CD8-positive, alpha-beta memory T cell (primary cell): ENCODE measurements around the gene CD164L2. TPM values are rescaled to one million over a fixed set of nuclear protein-coding genes. Genes with fewer than 3 reads are reported as not detected.
"Not testable (repeated sequence)": the region's sequence is repeated elsewhere in the genome, so short reads cannot be mapped to it uniquely, and the experiment has no call there.

ENCODE experiments used
- CTCF ChIA-PET: fragments of 350-600 bp; sonication (Branson Sonifier 250); formaldehyde crosslinking; loops from one replicate; lab custom pipeline; 2021; ENCODE audit warnings: antibody characterized with exemption; lab: Charles Lee
- POLR2A ChIA-PET: fragments of 350-600 bp; sonication (Branson Sonifier 250); formaldehyde crosslinking; loops from one replicate; lab custom pipeline; 2021; ENCODE audit warnings: antibody characterized with exemption; lab: Charles Lee
- DNase-seq, 5 donors: peaks; one replicate each; pipeline versions ENCODE4 v3.0.0 to v3.0.0-alpha.2; 2020 to 2022; ENCODE audit warnings: mixed read lengths in 1 of 5
- H3K27ac ChIP-seq: one replicate; pipeline ENCODE4 v1.7.0; 2013; ENCODE audit warnings: low read depth, mild to moderate bottlenecking, low read length, moderate library complexity
- H3K27me3 ChIP-seq: 2 replicates; pipeline ENCODE4 v1.7.0; 2013; ENCODE audit warnings: low read length, mild to moderate bottlenecking; ENCODE audit not compliant: insufficient read depth, poor library complexity, severe bottlenecking
- H3K36me3 ChIP-seq: 2 replicates; pipeline ENCODE4 v1.7.0; 2013; ENCODE audit warnings: mild to moderate bottlenecking, low read length, moderate library complexity; ENCODE audit not compliant: insufficient read depth
- H3K4me1 ChIP-seq: 2 replicates; pipeline ENCODE4 v1.7.0; 2013; ENCODE audit warnings: mild to moderate bottlenecking, low read length, moderate library complexity; ENCODE audit not compliant: insufficient read depth
- H3K4me3 ChIP-seq: 2 replicates; pipeline ENCODE4 v1.7.0; 2013; ENCODE audit warnings: mild to moderate bottlenecking, low read length
- H3K9me3 ChIP-seq: 2 replicates; pipeline ENCODE4 v1.7.0; 2013; ENCODE audit warnings: mild to moderate bottlenecking, low read length
- H3K27ac Mint-ChIP-seq, 8 donors: one replicate each; pipeline ENCODE4 v1.8.0; 2020 to 2021; ENCODE audit warnings: mixed read lengths in 8 of 8, mild to moderate bottlenecking in 6 of 8, inconsistent platforms in 3 of 8, moderate library complexity in 3 of 8
- H3K27me3 Mint-ChIP-seq, 2 donors: one replicate each; pipeline ENCODE4 v1.8.0; 2020 to 2021; ENCODE audit warnings: mixed read lengths in 2 of 2, mild to moderate bottlenecking in 1 of 2, moderate library complexity in 1 of 2
- H3K36me3 Mint-ChIP-seq, 3 donors: one replicate each; pipeline ENCODE4 v1.8.0; 2020 to 2021; ENCODE audit warnings: mixed read lengths in 3 of 3, inconsistent platforms in 1 of 3, mild to moderate bottlenecking in 1 of 3
- H3K4me1 Mint-ChIP-seq, 3 donors: one replicate each; pipeline ENCODE4 v1.8.0; 2020 to 2021; ENCODE audit warnings: mixed read lengths in 3 of 3, inconsistent platforms in 1 of 3, mild to moderate bottlenecking in 1 of 3
- H3K4me3 Mint-ChIP-seq, 7 donors: one replicate each; pipeline ENCODE4 v1.8.0; 2020 to 2021; ENCODE audit warnings: mixed read lengths in 7 of 7, mild to moderate bottlenecking in 6 of 7, moderate library complexity in 4 of 7, inconsistent platforms in 2 of 7
- H3K9me3 Mint-ChIP-seq, 5 donors: one replicate each; pipeline ENCODE4 v1.8.0; 2020 to 2022; ENCODE audit warnings: mixed read lengths in 5 of 5, mild to moderate bottlenecking in 3 of 5, moderate library complexity in 2 of 5, inconsistent platforms in 1 of 5
- polyA plus RNA-seq: library from polyadenylated mRNA; unstranded; fragments of 300-500 nt; fragmentation: Illumina TruSeq; gene quantifications from one replicate; pipeline ENCODE4 v1.2.3, GENCODE V29; 2021
- total RNA-seq, 2 experiments: library from RNA; stranded (reverse); gene quantifications; one replicate each; pipeline ENCODE4 v1.2.3, GENCODE V29; 2021

CD164L2 gene
- total and polyA plus RNA-seq, 3 experiments from 2014 or later = not detected

- POLR2A ChIA-PET = no interaction called here
- peak overlapping the region; percentile 43 for H3K27ac ChIP-seq
- no peaks in the 10 kb centered on the region for H3K27me3 ChIP-seq
- H3K4me3 ChIP-seq = peak overlapping the region; percentile 69
- Mint-ChIP-seq H3K27ac (peak overlapping the region in 4 of 8 donors; percentile 0 to 63 (median 28)), H3K4me1 (peaks cover 15 to 22% (median 21%) of the 10 kb centered on the region in 3 donors), H3K36me3 (no peaks in the 10 kb centered on the region), H3K27me3 (peaks cover 1 to 12% of the 10 kb centered on the region in 2 donors), H3K9me3 (no peaks in the 10 kb centered on the region), H3K4me3 (peak overlapping the region in 6 of 7 donors; percentile 41 to 86 (median 62))
- H3K9me3 ChIP-seq = no peaks in the 10 kb centered on the region
- CTCF ChIA-PET = interaction anchor here (1.5 to 13.6 kb wide), 2 partner anchors 35 to 93 kb away, joined by 3 to 283 read pairs; no protein-coding TSS in a partner anchor
- H3K4me1 ChIP-seq = peaks cover 17% of the 10 kb centered on the region
- no peak for DNase-seq
- no peaks in the 10 kb centered on the region for H3K36me3 ChIP-seq
These were observed 9.9 kb upstream of the CD164L2 start for GRCh38 chr1:27392778-27393635.

DNA sequence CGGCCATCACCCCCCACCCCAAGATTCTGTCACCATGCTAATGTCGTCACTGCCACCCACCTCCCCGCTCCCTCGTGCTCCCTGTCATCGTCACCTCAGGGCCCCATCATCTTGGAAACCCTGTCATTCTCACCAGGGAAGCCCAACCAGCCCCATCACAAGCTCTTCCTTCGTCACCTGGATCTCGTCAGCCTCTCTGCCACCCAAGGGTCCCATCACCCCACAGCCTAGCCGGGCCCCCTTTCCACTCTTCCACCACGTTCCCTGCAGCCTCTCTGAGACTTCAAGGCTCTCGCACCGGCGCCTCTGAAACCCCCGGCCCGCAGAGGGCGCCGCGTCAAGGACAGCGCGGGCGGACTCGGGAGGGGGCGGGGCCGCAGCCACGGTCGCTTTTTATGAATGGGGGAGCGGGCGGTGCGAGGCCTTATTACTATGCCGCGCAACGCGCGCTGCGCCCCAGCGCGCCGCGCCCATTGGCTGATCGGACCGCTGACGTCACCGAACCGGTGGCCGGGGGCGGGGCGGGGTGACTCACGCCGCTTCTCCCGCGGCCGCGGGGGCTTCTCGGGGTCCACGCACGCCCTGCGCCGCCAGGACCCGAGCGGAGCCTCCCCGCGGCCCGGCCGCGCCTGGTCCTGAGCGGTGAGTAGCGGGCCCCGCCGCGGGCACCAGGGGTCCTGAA, 9.1 kb upstream of the CD164L2 start, which contains the start of gene GPR3:
GPR3 (plus strand) TSS at position 527 of the 682 bp plus-strand sequence. CDS start 1,177 bp downstream, outside the sequence.
- H3K27ac ChIP-seq = peak within 1 kb of the TSS; percentile 43
- H3K36me3 ChIP-seq = no peaks in the 10 kb centered on the region
- H3K36me3 Mint-ChIP-seq = no peaks in the 10 kb centered on the region
- H3K9me3 Mint-ChIP-seq = no peaks in the 10 kb centered on the region
- ChIA-PET CTCF (interaction anchor here (0.7 to 10.2 kb wide), 5 partner anchors 10 to 401 kb away, joined by 3 to 205 read pairs (median 21); partner anchors contain the start of gene CD164L2), POLR2A (interaction anchor here (1.3 kb wide), 1 partner anchor 70 kb away, joined by 4 read pairs; no protein-coding TSS in a partner anchor)
- peaks cover 17% of the 10 kb centered on the region for H3K4me1 ChIP-seq
- peak within 1 kb of the TSS; percentile 30 to 88 (median 86) for H3K4me3 Mint-ChIP-seq
- peak within 1 kb of the TSS; percentile 69 for H3K4me3 ChIP-seq
- peak within 1 kb of the TSS in 7 of 8 donors; percentile 0 to 95 (median 93) for H3K27ac Mint-ChIP-seq
- H3K27me3 ChIP-seq = no peaks in the 10 kb centered on the region
- peaks cover 1 to 12% of the 10 kb centered on the region in 2 donors for H3K27me3 Mint-ChIP-seq
- H3K4me1 Mint-ChIP-seq = peaks cover 15 to 22% (median 21%) of the 10 kb centered on the region in 3 donors
- DNase-seq = peak; percentile 87 to 94 (median 92)
- no peaks in the 10 kb centered on the region for H3K9me3 ChIP-seq

DNA sequence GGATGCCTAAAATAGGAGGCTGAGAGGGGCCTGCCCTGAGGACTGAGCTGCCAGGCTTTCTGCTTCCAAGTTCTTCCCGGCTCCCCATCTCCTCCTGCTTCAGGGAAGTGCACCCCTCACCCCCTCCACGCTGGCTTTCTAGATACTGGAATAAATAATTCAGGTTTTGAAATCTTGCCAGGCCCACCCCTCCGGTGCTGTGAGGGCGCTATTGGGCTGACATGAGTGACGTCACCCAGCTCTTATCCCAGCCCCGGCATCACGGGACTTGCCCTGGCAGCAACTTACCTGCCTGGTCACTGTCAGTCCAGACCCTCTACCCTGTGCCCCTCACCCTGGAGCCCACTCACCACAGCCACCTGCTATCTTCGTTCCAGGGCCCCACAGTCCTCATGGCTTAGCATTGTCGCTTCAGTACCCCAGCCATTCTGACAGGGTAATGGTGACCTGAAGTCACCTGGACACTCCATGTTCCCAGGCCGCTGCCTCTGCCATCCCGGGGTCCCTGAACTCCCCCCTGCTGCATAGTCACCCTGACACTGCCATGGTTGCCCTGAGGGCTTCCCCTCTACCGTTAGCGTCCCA, 8.5 kb upstream of the CD164L2 start:
- Mint-ChIP-seq H3K36me3 (no peaks in the 10 kb centered on the region), H3K27me3 (peaks cover 1 to 12% of the 10 kb centered on the region in 2 donors), H3K4me3 (peak overlapping the region; percentile 30 to 88 (median 84)), H3K4me1 (peaks cover 15 to 22% (median 21%) of the 10 kb centered on the region in 3 donors), H3K27ac (peak overlapping the region in 7 of 8 donors; percentile 0 to 95 (median 93)), H3K9me3 (no peaks in the 10 kb centered on the region)
- no peaks in the 10 kb centered on the region for H3K27me3 ChIP-seq
- H3K4me3 ChIP-seq = peak overlapping the region; percentile 59
- no peaks in the 10 kb centered on the region for H3K36me3 ChIP-seq
- H3K9me3 ChIP-seq = no peaks in the 10 kb centered on the region
- ChIA-PET POLR2A (interaction anchor here (1.3 kb wide), 1 partner anchor 69 kb away, joined by 4 read pairs; no protein-coding TSS in a partner anchor), CTCF (interaction anchor here (0.7 to 10.2 kb wide), 7 partner anchors 9 to 400 kb away, joined by 3 to 205 read pairs (median 5); partner anchors contain the start of gene CD164L2)
- DNase-seq = peak in 2 of 5 donors; percentile 14 to 59
- H3K27ac ChIP-seq = no peak overlapping the region
- peaks cover 17% of the 10 kb centered on the region for H3K4me1 ChIP-seq

GRCh38 chr1:27388337-27389005, 5.3 kb upstream of the CD164L2 start:
- H3K27ac ChIP-seq = no peak overlapping the region
- peaks cover 8% of the 10 kb centered on the region for H3K4me1 ChIP-seq
- H3K9me3 ChIP-seq = no peaks in the 10 kb centered on the region
- Mint-ChIP-seq H3K4me3 (no peak overlapping the region), H3K4me1 (peaks cover 9 to 13% (median 11%) of the 10 kb centered on the region in 3 donors), H3K9me3 (no peaks in the 10 kb centered on the region), H3K36me3 (no peaks in the 10 kb centered on the region), H3K27me3 (peaks cover 3 to 16% of the 10 kb centered on the region in 2 donors), H3K27ac (peak overlapping the region in 1 of 8 donors; percentile 75)
- CTCF ChIA-PET = interaction anchor here (0.6 to 10.2 kb wide), 16 partner anchors 8 to 232 kb away, joined by 3 to 205 read pairs (median 5); no protein-coding TSS in a partner anchor
- H3K27me3 ChIP-seq = no peaks in the 10 kb centered on the region
- POLR2A ChIA-PET = interaction anchor here (0.7 to 1.3 kb wide), 2 partner anchors 22 to 105 kb away, joined by 4 read pairs; no protein-coding TSS in a partner anchor
- H3K4me3 ChIP-seq = no peak overlapping the region
- H3K36me3 ChIP-seq = no peaks in the 10 kb centered on the region
- peak; percentile 58 to 82 (median 64) for DNase-seq

DNA sequence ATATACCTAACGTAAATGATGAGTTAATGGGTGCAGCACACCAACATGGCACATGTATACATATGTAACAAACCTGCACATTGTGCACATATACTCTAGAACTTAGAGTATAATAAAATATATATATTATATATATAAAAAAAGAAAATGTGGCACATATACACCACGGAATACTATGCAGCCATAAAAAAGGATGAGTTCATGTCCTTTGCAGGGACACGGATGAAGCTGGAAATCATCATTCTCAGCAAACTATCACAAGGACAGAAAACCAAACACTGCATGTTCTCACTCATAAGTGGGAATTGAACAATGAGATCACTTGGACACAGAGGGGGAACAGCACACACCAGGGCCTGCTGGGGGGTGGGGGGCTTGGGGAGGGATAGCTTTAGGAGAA, 1.7 kb upstream of the CD164L2 start:
- peaks cover 2 to 12% of the 10 kb centered on the region in 2 donors for H3K27me3 Mint-ChIP-seq
- H3K9me3 Mint-ChIP-seq, H3K4me3 Mint-ChIP-seq, H3K27ac ChIP-seq, H3K27ac Mint-ChIP-seq, H3K36me3 Mint-ChIP-seq, H3K27me3 ChIP-seq, H3K4me3 ChIP-seq, DNase-seq, H3K9me3 ChIP-seq, H3K4me1 Mint-ChIP-seq, H3K4me1 ChIP-seq, H3K36me3 ChIP-seq: not testable (repeated sequence)
- ChIA-PET POLR2A (interaction anchor here (0.5 kb wide), 1 partner anchor 278 kb away, joined by 3 read pairs; no protein-coding TSS in a partner anchor), CTCF (interaction anchor here (1.3 to 10.2 kb wide), 3 partner anchors 11 to 86 kb away, joined by 3 to 205 read pairs (median 16); no protein-coding TSS in a partner anchor)

DNA sequence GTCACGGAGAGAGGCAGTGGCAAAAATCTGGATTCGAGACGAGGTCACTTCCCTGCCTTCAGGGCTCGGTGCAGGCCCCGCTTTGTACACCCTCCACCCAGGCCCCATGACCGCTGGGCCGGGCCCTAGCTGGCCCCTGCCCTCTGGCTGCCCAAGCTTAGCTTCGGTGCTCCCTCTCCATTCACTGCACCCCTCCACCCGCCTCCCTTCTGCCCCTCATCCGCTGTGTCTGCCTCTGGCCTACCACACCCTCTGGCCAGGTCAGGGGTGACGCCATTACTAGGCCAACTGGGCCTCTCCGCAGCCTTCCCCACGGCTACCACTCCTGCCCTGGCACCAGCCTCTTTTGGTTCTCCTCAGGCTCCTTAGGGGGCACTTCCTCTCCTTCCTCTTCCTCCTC, 528 bp upstream of the CD164L2 start:
- no peaks in the 10 kb centered on the region for H3K4me1 ChIP-seq

More for the DNA sequence above, 528 bp upstream of the CD164L2 start:
- Mint-ChIP-seq H3K4me3 (no peak overlapping the region), H3K4me1 (peaks cover 0 to 2% (median 2%) of the 10 kb centered on the region in 3 donors), H3K27me3 (peaks cover 2 to 11% of the 10 kb centered on the region in 2 donors), H3K27ac (no peak overlapping the region), H3K36me3 (no peaks in the 10 kb centered on the region), H3K9me3 (no peaks in the 10 kb centered on the region)
- CTCF ChIA-PET = interaction anchor here (1.3 to 10.2 kb wide), 4 partner anchors 12 to 85 kb away, joined by 3 to 205 read pairs (median 18); no protein-coding TSS in a partner anchor
- no peaks in the 10 kb centered on the region for H3K27me3 ChIP-seq
- no peaks in the 10 kb centered on the region for H3K9me3 ChIP-seq
- POLR2A ChIA-PET = no interaction called here
- DNase-seq = no peak
- H3K4me3 ChIP-seq = no peak overlapping the region
- no peaks in the 10 kb centered on the region for H3K36me3 ChIP-seq
- H3K27ac ChIP-seq = no peak overlapping the region
